Measurements from ENCODE around the gene HMG20B. TPM values are rescaled to one million over a fixed set of nuclear protein-coding genes. Genes with fewer than 3 reads are reported as not detected.

HMG20B gene
- total RNA-seq, 2 donors from 2014 or later, result 40.0 to 52.3 TPM

GRCh38 chr19:3620817-3621547, 48.2 kb downstream of the HMG20B start:
- Mint-ChIP-seq H3K27ac (no peak overlapping the region), H3K9me3 (no peaks in the 10 kb centered on the region), H3K4me1 (peaks cover 9% of the 10 kb centered on the region), H3K4me3 (no peak overlapping the region), H3K27me3 (no peaks in the 10 kb centered on the region), H3K36me3 (ENCODE audit: low read depth) (peaks cover 13% of the 10 kb centered on the region)
- ATAC-seq (replicated peaks), result no peak

- no peaks in the 10 kb centered on the region for H3K27me3 Mint-ChIP-seq
- no peak overlapping the region for H3K27ac Mint-ChIP-seq
- no peaks in the 10 kb centered on the region for H3K9me3 Mint-ChIP-seq
- H3K4me1 Mint-ChIP-seq, result peaks cover 13% of the 10 kb centered on the region
- peaks cover 16% of the 10 kb centered on the region for H3K36me3 Mint-ChIP-seq (ENCODE audit: low read depth)
- no peak for ATAC-seq (replicated peaks)
- H3K4me3 Mint-ChIP-seq, result no peak overlapping the region
These were observed 48.9 kb downstream of the HMG20B start for GRCh38 chr19:3621689-3622088.

GRCh38 chr19:3622224-3622623, 49.5 kb downstream of the HMG20B start:
- peaks cover 18% of the 10 kb centered on the region for H3K4me1 Mint-ChIP-seq
- no peaks in the 10 kb centered on the region for H3K27me3 Mint-ChIP-seq
- no peak for ATAC-seq (replicated peaks)
- no peak overlapping the region for H3K27ac Mint-ChIP-seq
- H3K36me3 Mint-ChIP-seq (ENCODE audit: low read depth), result peaks cover 18% of the 10 kb centered on the region
- H3K9me3 Mint-ChIP-seq, result no peaks in the 10 kb centered on the region
- H3K4me3 Mint-ChIP-seq, result no peak overlapping the region

DNA sequence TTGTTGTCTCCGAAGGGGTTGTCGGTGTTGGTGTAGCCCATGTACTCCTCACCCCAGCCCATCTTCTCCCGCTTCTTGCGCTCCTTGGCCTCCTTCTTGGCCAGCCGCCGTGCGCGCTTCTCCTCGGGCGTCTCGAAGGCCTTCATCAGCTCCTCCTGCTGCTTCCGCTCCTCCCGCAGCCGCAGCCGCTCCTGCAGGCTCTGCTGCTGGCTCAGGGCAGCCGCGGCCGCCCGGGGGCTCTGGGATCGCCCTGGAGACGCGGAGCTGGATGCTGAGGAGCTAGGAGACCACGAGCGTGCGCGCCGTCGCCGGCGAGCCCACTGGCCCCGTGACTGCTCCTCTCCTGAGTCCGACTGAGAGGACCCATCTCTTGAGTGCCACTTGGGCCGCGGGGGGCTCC, 51.0 kb downstream of the HMG20B start:
- no peak for ATAC-seq (replicated peaks)
- Mint-ChIP-seq H3K27ac (no peak overlapping the region), H3K9me3 (no peaks in the 10 kb centered on the region), H3K4me1 (peaks cover 19% of the 10 kb centered on the region), H3K27me3 (no peaks in the 10 kb centered on the region), H3K36me3 (ENCODE audit: low read depth) (peaks cover 18% of the 10 kb centered on the region), H3K4me3 (peak overlapping the region; percentile 37)

GRCh38 chr19:3625996-3626472, 53.3 kb downstream of the HMG20B start:
- Mint-ChIP-seq H3K27me3 (no peaks in the 10 kb centered on the region), H3K36me3 (ENCODE audit: low read depth) (peaks cover 18% of the 10 kb centered on the region), H3K4me3 (peak overlapping the region; percentile 91), H3K9me3 (no peaks in the 10 kb centered on the region), H3K27ac (peak overlapping the region; percentile 95), H3K4me1 (peaks cover 19% of the 10 kb centered on the region)
- peak; percentile 0 for ATAC-seq (replicated peaks)

GRCh38 chr19:3626473-3627350, 54.0 kb downstream of the HMG20B start, which contains the start of gene CACTIN:
Gene CACTIN, minus strand, starts transcription at chr19:3626790. Its CDS starts 28 bp downstream, at chr19:3626762.
- Mint-ChIP-seq H3K4me1 (peaks cover 19% of the 10 kb centered on the region), H3K36me3 (ENCODE audit: low read depth) (peaks cover 18% of the 10 kb centered on the region), H3K27ac (peak within 1 kb of the TSS; percentile 95), H3K4me3 (peak within 1 kb of the TSS; percentile 91), H3K27me3 (no peaks in the 10 kb centered on the region), H3K9me3 (no peaks in the 10 kb centered on the region)
- ATAC-seq (replicated peaks), result peak; percentile 99

DNA sequence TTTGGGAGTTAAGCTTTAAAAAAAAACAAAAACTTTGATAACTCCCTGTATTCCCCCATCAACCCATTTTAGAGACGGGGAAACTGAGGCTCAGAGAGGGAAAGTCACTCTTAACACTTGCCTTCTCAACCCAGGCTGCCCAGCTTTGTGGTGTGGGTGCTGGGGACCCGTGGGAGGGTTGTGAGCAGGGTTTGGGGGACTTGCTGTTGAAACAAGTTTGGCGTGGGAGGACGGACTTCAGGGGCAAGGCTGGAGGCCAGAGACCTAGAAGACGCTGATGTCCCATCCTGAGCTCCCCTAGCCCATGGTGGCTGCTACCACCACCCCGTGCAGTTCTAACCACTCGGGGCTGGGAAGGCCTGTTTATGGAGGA, 54.6 kb downstream of the HMG20B start:
- Mint-ChIP-seq H3K36me3 (ENCODE audit: low read depth) (peaks cover 13% of the 10 kb centered on the region), H3K4me3 (peak overlapping the region; percentile 91), H3K27ac (peak overlapping the region; percentile 95), H3K9me3 (no peaks in the 10 kb centered on the region), H3K27me3 (no peaks in the 10 kb centered on the region), H3K4me1 (peaks cover 19% of the 10 kb centered on the region)
- ATAC-seq (replicated peaks), result no peak

Other genes with a start within 250 kb of the HMG20B start
- gene NFIC, start 206.4 kb upstream of the HMG20B start, total RNA-seq, result 10 to 100 TPM; 16.7 to 18.1 TPM
- gene SMIM24, start 92.4 kb upstream of the HMG20B start, total RNA-seq, result 1 to 10 TPM in 1 of 2 donors, not detected in 1; 1.6 TPM
- gene SMIM44, start 89.5 kb upstream of the HMG20B start, total RNA-seq, result not detected
- gene DOHH, start 72.3 kb upstream of the HMG20B start, total RNA-seq, result 10 to 100 TPM; 11.1 to 22.2 TPM
- gene FZR1, start 66.6 kb upstream of the HMG20B start, total RNA-seq, result 10 to 100 TPM; 51.5 to 64.3 TPM
- 1 to 10 TPM; 2.1 to 4.0 TPM for gene TEKTIP1, start 33.8 kb upstream of the HMG20B start, total RNA-seq
- gene MFSD12, start 15.4 kb upstream of the HMG20B start, total RNA-seq, result 10 to 100 TPM; 38.3 to 64.1 TPM
- under 1 TPM; 0.32 to 0.42 TPM for gene GIPC3, start 12.5 kb downstream of the HMG20B start, total RNA-seq
- gene TBXA2R, start 33.9 kb downstream of the HMG20B start, total RNA-seq, result under 1 TPM; 0.32 to 0.37 TPM
- 10 to 100 TPM; 22.9 to 31.8 TPM for gene CACTIN, start 53.8 kb downstream of the HMG20B start, total RNA-seq
- gene PIP5K1C, start 127.5 kb downstream of the HMG20B start, total RNA-seq, result 10 to 100 TPM; 16.1 to 26.2 TPM
- 1 to 10 TPM; 1.5 to 8.6 TPM for gene TJP3, start 135.4 kb downstream of the HMG20B start, total RNA-seq
- 10 to 100 TPM; 49.3 to 75.0 TPM for gene APBA3, start 188.7 kb downstream of the HMG20B start, total RNA-seq
- 10 to 100 TPM; 25.5 to 57.2 TPM for gene MRPL54, start 189.7 kb downstream of the HMG20B start, total RNA-seq
- not detected for gene RAX2, start 199.3 kb downstream of the HMG20B start, total RNA-seq
- gene MATK, start 213.4 kb downstream of the HMG20B start, total RNA-seq, result 10 to 100 TPM; 14.8 to 17.1 TPM